T-helper 2 cell (primary cell): Measurements from ENCODE around the gene SLC4A1AP.
A peak's percentile ranks its signal among the peaks of the same experiment; 100 is the strongest.

ENCODE experiments used
- DNase-seq, 5 experiments: peaks; one replicate each; pipeline versions ENCODE4 v3.0.0 to v3.0.0-alpha.2; 2012 to 2022

Gene SLC4A1AP

GRCh38 chr2:27703638-27704341, 40.1 kb downstream of the SLC4A1AP start:
- DNase-seq, result peak; percentile 46 to 85 (median 67)

DNA sequence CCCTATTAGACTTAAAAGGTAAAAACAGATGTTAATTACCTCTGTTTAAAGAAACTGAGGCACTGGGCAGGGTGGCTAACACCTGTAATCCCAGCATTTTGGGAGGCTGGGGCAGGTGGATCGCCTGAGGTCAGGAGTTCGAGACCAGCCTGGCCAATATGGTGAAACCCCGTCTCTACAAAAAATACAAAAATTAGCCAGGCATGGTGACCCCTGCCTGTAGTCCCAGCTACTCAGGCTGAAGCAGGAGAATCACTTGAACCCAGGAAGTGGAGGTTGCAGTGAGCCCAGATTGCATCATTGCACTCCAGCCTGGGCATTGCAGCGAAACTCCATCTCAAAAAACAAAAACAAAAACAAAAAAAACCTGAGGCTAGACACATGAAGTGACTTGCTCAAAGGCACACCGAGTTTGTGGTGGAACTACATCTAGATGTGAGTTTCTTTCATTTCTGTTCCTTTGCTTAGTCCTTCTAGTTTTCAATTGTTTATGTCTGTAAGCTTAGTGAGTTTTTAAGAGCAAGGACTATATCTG, 40.7 kb downstream of the SLC4A1AP start:
- DNase-seq, result no peak

DNA sequence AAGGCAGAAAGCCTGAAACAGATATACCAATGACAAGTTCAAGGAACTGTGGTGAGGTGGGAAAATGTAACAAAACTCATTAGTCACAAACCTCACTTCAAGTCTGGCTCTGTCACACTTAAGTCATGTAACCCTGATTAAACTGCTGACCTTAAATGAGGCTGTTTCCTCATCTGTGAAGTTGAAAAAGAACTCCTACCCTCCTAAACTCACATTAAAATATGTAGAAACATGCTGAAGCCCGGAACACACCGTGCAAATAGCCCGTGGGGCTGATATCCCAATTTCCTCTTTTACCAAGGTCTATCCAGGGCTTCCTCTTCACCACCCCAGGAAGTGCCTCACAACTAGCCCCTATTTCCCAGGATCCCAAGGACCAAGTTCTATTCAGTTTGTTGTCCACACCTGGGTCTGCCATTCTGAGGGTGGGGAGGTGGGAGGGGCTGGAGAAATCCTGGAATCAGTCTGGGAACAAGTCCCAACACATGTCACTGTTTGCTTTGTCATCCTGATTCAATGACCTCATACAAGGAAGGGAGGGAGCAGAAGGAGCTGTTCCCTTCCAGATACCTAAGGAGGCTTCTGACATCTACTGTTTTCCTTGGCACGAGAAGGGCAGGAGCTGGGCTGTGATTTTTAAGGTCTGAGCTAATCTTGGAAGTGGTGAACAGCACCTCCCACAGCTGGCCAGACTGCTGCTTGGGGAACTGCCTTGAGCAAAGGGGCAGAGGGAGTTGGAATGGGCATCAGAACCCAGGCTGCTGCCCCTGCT, 42.3 kb downstream of the SLC4A1AP start:
- DNase-seq, result no peak

DNA sequence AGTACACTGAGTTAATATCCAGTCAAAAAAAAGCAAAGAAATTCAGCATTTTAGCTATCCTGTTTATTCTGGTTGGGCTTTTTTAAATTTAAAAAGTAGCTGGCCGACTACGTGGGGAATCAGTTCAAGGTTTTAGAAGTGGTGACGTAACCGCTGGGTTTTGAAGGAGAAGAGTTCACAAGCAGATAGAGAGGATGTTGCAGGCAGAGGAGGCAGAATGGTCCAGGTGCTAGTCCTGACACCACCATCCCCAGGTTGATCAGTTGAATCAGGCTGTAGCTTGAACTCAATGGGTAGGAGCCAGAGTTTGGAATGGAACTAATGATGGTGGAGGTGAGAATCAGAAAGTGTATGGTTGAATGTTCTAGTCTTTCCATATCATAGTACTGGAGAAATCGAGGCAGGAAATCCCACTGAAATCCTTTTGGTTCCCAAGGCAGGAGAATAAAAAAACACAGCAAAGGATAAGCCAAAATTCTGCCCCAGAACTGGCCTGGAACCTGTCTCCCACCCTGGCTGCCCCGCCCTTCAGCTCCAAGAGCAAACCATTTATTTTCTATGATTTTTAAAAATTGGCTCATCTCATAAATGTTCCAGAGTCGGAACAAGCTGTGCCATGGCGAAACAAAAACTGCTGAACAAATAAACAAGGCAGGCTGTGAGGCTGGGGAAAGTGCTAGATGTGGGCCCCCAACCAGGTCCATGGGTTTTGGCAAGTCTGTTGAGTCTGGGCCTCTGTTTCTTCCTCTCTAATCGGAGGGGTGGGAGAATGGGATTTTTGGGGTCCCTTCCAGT, 44.0 kb downstream of the SLC4A1AP start:
- DNase-seq, result no peak

DNA sequence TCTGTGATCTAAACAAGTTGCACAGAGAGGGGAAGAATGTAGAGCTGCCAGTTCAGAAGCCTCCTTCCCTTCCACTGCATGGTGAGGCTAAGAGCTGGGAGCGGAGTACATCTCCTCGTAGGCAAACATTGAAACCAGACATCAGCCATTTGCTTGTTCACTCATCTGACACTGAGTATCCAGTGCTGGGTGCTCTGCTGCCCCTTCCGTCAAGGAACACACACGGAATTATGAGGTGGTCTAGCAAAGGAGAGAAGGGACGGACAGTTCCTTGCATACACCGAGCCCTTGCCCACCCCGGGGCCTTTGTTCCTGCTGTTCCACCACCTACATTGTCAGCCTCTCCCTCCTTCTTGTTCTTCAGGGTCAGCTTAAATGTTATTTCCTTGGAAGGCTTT, 44.6 kb downstream of the SLC4A1AP start:
- DNase-seq, result no peak

GRCh38 chr2:27708666-27709065, 45.0 kb downstream of the SLC4A1AP start:
- no peak for DNase-seq

GRCh38 chr2:27709326-27709725, 45.6 kb downstream of the SLC4A1AP start:
- DNase-seq, result no peak

DNA sequence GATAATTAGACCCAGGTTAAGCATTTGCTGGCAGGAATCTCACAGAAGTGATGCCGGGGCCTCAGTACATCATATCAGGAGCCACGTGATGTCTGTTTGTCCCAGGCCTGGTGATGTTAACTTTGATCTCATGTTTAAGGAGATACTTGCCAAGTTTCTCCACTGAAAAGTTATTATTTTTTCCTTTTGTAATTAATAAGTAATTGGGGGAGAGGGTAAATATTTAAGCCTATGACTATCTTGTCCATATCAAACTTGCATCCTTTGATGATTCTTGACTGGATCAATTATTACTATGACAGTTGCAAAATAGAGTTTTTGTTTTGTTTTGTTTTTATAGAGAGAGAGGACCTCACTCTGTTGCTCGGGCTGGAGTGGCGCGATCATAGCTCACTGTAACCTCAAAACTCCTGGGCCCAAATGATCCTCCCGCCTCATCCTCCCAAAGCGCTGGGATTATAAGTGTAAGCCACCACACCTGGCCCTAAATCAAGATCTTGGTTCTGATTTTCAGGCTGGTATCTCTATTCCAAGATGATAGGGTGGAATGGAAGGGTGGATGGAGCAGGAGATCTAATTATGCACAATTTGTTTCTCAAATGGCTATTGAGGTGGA, 46.4 kb downstream of the SLC4A1AP start:
- no peak for DNase-seq

GRCh38 chr2:27710640-27711430, 47.1 kb downstream of the SLC4A1AP start:
- DNase-seq, result no peak

DNA sequence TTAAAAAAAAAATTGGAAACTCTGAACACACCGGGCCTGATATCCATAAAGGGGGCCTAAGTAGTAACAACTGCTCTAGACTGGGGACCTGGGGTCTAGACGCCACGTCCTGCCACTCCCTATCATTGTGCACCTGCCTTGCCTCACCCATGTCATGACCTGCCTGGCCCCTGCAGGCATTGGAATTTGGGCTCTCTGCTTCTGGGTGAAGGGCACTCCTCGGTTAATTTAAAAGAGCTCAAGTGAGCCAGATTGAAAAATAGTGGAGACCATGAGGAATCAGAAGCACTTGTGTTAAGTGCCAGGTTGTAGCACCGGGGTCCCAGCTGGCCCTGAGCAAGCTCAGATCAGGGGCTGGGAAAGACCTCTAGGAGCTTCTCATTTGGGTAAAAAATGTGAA, 48.1 kb downstream of the SLC4A1AP start:
- DNase-seq, result no peak

- no peak for DNase-seq
Measured at GRCh38 chr2:27712522-27712921, 48.8 kb downstream of the SLC4A1AP start.

GRCh38 chr2:27713201-27713600, 49.5 kb downstream of the SLC4A1AP start:
- DNase-seq, result no peak

GRCh38 chr2:27714053-27714452, 50.4 kb downstream of the SLC4A1AP start:
- no peak for DNase-seq

GRCh38 chr2:27714851-27715291, 51.2 kb downstream of the SLC4A1AP start:
- no peak for DNase-seq

DNA sequence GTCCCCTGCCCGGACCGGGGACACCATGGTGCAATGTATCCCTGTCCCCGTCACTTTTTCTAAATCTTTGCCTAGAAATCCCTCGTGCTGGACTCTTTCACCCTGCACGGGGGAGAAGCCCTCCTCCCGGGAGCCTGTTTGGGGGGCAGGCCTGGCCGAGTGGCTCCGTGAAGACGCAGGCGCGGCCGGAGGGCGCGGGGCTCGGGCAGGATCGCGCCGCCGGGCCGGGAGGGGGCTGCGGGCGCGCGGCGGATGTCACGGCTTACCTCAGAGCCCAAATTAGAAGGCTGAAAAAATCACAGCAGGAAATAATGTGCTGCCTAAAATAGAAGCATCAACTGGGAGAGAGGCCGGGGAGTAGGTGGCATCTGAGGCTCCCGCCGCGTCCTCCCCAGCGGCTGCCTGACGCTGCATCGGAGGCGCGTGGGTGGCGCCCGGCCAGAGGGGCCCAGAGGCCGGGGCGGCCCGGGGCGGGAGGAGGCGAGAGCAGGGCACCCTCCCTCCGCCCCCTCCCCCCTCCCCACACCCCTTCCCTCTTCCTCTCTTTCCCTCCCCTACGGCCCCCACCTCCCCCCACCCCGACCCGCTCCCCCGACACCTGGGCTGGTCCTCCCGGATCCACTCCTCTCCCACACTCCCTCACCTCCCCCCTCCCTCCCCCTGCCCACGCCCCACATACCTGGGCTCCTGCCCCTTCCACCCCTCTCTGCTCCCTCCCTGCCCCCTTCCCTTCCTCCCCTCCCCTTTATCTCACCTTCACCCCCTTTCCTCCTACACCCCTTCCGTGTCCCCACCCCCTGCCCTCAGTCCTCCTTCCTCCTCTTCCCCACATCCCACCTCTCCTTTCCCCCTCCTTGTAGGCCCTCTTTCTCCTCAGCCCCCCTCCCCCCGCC, 51.9 kb downstream of the SLC4A1AP start:
- peak in 2 of 5 experiments; percentile 20 to 56 for DNase-seq

- DNase-seq, result no peak
Measured at GRCh38 chr2:27716301-27717069, 52.8 kb downstream of the SLC4A1AP start.

DNA sequence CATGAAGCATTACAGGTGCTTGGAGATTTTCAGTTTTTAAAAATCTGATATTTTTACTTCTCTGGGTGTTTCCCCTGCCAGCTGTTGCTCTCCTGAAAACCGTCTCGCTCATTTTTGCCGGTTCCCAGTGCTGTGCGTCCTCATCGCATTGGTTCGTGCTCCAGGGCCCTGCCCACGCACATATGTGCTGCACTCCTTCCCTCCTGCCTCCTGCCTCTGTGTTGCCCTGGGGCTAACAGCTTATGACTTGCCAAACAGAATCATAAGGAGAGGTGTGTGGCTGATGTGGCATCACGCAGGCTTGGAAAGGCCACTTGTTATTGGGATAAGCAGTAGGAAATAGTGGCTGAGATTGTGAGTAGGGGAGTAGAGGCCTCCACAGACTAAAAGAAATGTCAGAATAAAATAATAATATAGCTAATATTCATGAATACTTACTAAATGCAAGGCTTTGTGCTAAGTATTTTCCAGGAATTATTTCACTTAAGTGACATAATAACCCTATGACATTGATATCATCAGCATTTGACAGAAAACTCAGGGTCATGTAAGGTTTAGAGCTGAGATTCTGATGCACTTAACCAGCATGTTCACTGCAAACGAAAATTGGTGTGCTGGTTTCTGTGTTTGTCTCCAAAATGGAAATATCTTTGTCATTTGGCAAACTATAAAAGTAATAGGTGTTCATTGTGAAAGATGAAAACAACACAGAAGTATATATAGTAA, 53.5 kb downstream of the SLC4A1AP start:
- DNase-seq, result no peak

- DNase-seq, result peak in 2 of 5 experiments; percentile 28 to 38
Measured at GRCh38 chr2:27720004-27720551, 56.4 kb downstream of the SLC4A1AP start.

DNA sequence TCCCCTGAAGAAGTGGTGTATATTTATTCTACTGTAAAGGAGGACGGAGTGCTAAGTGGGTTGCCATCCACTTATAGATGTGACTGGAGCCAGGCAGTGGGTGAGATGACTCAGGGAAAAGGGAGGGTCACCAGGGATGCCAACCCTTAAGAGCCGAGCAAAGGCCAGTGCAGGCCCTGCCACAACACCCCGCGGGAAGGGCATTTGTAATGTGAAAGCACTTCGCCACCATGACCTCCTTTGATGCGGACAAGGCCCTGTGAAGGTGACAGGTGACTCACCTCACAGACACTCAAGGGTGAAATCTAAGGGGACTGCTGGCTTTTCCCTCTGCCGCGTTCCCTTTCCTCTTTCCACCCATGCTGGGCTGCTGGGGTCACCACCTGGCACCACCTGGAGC, 57.6 kb downstream of the SLC4A1AP start:
- no peak for DNase-seq
